SK-N-SH treated with all-trans-retinoic acid at 6 μM for 48 hours (cell line): Measurements from ENCODE around the gene CDCP1.

Source experiments
- ATAC-seq: fragments of 200-7000 bp; cut with Tn5 transposase; 3 replicates; pipeline ENCODE4 v1.9.1; 2020; ENCODE audit warnings: mild to moderate bottlenecking, moderate library complexity
- ARNTL ChIP-seq: fragments of 450-650 bp; formaldehyde crosslinking; IDR thresholded peaks from 2 replicates; pipeline ENCODE4 v1.5.0; 2020; ENCODE audit warnings: low read depth, mild to moderate bottlenecking, moderate library complexity, borderline replicate concordance
- BACH2 ChIP-seq: fragments of 250-450 bp; sonication (Bioruptor Pico); IDR thresholded peaks from 2 replicates; pipeline ENCODE4 v1.9.0; 2021; ENCODE audit warnings: mild to moderate bottlenecking, borderline replicate concordance
- CSRNP3 ChIP-seq: fragments of 250-450 bp; sonication (Bioruptor Pico); IDR thresholded peaks from 2 replicates; pipeline ENCODE4 v1.5.1; 2021; ENCODE audit warnings: mild to moderate bottlenecking, moderate library complexity
- GLIS3 ChIP-seq: fragments of 250-450 bp; sonication (Bioruptor Pico); IDR thresholded peaks from 2 replicates; pipeline ENCODE4 v1.5.0; 2020; ENCODE audit warnings: mild to moderate bottlenecking, moderate library complexity
- ISL1 ChIP-seq: fragments of 250-450 bp; sonication (Bioruptor Pico); IDR thresholded peaks from 2 replicates; pipeline ENCODE4 v2.1.2; 2022; ENCODE audit warnings: mild to moderate bottlenecking, moderate library complexity
- PATZ1 ChIP-seq: fragments of 250-450 bp; sonication (Bioruptor Pico); IDR thresholded peaks from 2 replicates; pipeline ENCODE4 v1.8.0; 2020; ENCODE audit warnings: mild to moderate bottlenecking, moderate library complexity, borderline replicate concordance
- POU6F1 ChIP-seq: fragments of 250-450 bp; sonication (Bioruptor Pico); IDR thresholded peaks from 2 replicates; pipeline ENCODE4 v1.8.0; 2021; ENCODE audit warnings: low read depth, mild to moderate bottlenecking, moderate library complexity, borderline replicate concordance
- PPARA ChIP-seq: fragments of 250-450 bp; sonication (Bioruptor Pico); IDR thresholded peaks from 2 replicates; pipeline ENCODE4 v1.5.0; 2020; ENCODE audit warnings: mild to moderate bottlenecking, borderline replicate concordance
- SNAI2 ChIP-seq: fragments of 250-450 bp; sonication (Bioruptor Pico); IDR thresholded peaks from 2 replicates; pipeline ENCODE4 v1.5.0; 2020; ENCODE audit warnings: mild to moderate bottlenecking, moderate library complexity
- TOX ChIP-seq: fragments of 250-450 bp; sonication (Bioruptor Pico); IDR thresholded peaks from 2 replicates; pipeline ENCODE4 v1.8.0; 2021; ENCODE audit warnings: mild to moderate bottlenecking, moderate library complexity, borderline replicate concordance
- TSHZ2 ChIP-seq: fragments of 250-450 bp; sonication (Bioruptor Pico); IDR thresholded peaks from 2 replicates; pipeline ENCODE4 v1.5.0; 2020; ENCODE audit warnings: mild to moderate bottlenecking, moderate library complexity
- ZC3H10 ChIP-seq: fragments of 250-450 bp; sonication (Bioruptor Pico); IDR thresholded peaks from 2 replicates; pipeline ENCODE4 v1.5.1; 2021; ENCODE audit warnings: mild to moderate bottlenecking, moderate library complexity
- ZFP3 ChIP-seq: fragments of 250-450 bp; sonication (Bioruptor Pico); IDR thresholded peaks from 2 replicates; pipeline ENCODE4 v1.5.0; 2020; ENCODE audit warnings: mild to moderate bottlenecking, moderate library complexity
- ZFP30 ChIP-seq: fragments of 450-650 bp; formaldehyde crosslinking; IDR thresholded peaks from 2 replicates; pipeline ENCODE4 v1.5.0; 2022; ENCODE audit warnings: mild to moderate bottlenecking, moderate library complexity
- ZNF70 ChIP-seq: fragments of 450-650 bp; formaldehyde crosslinking; IDR thresholded peaks from 2 replicates; pipeline ENCODE4 v1.5.0; 2020; ENCODE audit warnings: mild to moderate bottlenecking, moderate library complexity
- ZNF8 ChIP-seq: fragments of 450-650 bp; formaldehyde crosslinking; IDR thresholded peaks from 2 replicates; pipeline ENCODE4 v1.5.0; 2020; ENCODE audit warnings: mild to moderate bottlenecking, moderate library complexity

CDCP1 gene

GRCh38 chr3:45103753-45104714, 42.1 kb downstream of the CDCP1 start (continued):
- no peak for TF ChIP-seq TSHZ2 (CRISPR knock-in tag)
- no peak for TF ChIP-seq SNAI2
- TF ChIP-seq PATZ1 (CRISPR knock-in tag): no peak

- TF ChIP-seq ARNTL (CRISPR knock-in tag): no peak
- no peak for TF ChIP-seq TOX (CRISPR knock-in tag)
- TF ChIP-seq CSRNP3: no peak
- no peak for TF ChIP-seq ZNF8 (CRISPR knock-in tag)
- no peak for TF ChIP-seq POU6F1
- no peak for TF ChIP-seq PATZ1 (CRISPR knock-in tag)
- TF ChIP-seq ISL1 (CRISPR knock-in tag): no peak
- TF ChIP-seq BACH2 (CRISPR knock-in tag): no peak
- no peak for TF ChIP-seq PPARA
- no peak for TF ChIP-seq TSHZ2 (CRISPR knock-in tag)
- TF ChIP-seq ZFP3 (CRISPR knock-in tag): no peak
- TF ChIP-seq ZFP30: no peak
- TF ChIP-seq ZC3H10 (CRISPR knock-in tag): no peak
- TF ChIP-seq ZNF70 (CRISPR knock-in tag): no peak
Measured at GRCh38 chr3:45103334-45103733, 42.8 kb downstream of the CDCP1 start.

GRCh38 chr3:45100981-45101407, 45.2 kb downstream of the CDCP1 start:
- TF ChIP-seq TOX (CRISPR knock-in tag): no peak
- TF ChIP-seq ZNF8 (CRISPR knock-in tag): no peak
- no peak for TF ChIP-seq GLIS3 (CRISPR knock-in tag)
- no peak for TF ChIP-seq TSHZ2 (CRISPR knock-in tag)
- ATAC-seq: no peak

More at GRCh38 chr3:45103334-45103733, 42.8 kb downstream of the CDCP1 start:
- no peak for ATAC-seq
